Peyer's patch (tissue), 4 donors: ENCODE measurements around the gene NR6A1. TPM values are rescaled to one million over a fixed set of nuclear protein-coding genes. Genes with fewer than 3 reads are reported as not detected.

Experiments
- DNase-seq, 3 donors: peaks; one replicate each; pipeline ENCODE4 v3.0.0-alpha.2; 2017 to 2019
- H3K27ac ChIP-seq, 4 donors: fragments of 200-600 bp; sonication (generic); one replicate each; pipeline ENCODE4 v1.5.1; 2016 to 2019
- H3K27me3 ChIP-seq, 2 donors: fragments of 200-600 bp; sonication (generic); one replicate each; pipeline ENCODE4 v1.5.1; 2019
- H3K36me3 ChIP-seq, 3 donors: fragments of 200-600 bp; sonication (generic); one replicate each; pipeline ENCODE4 v1.5.1; 2016 to 2019
- H3K4me1 ChIP-seq, 4 donors: fragments of 200-600 bp; sonication (generic); one replicate each; pipeline ENCODE4 v1.5.1; 2016 to 2019
- H3K4me3 ChIP-seq, 4 donors: fragments of 200-600 bp; sonication (generic); 1 replicate in 3 of 4; 2 replicates in 1 of 4; pipeline ENCODE4 v1.5.1; 2016 to 2019; ENCODE audit warnings: mild to moderate bottlenecking in 1 of 4
- H3K9me3 ChIP-seq, 4 donors: fragments of 200-600 bp; sonication (generic); one replicate each; pipeline ENCODE4 v1.5.1; 2016 to 2019; ENCODE audit warnings: mild to moderate bottlenecking in 1 of 4
- CTCF ChIP-seq, 6 experiments: fragments of 450-650 bp in 4 of 6; fragments of 200-600 bp in 2 of 6; sonication (generic) in 1 of 6; IDR thresholded peaks; one replicate each; pipeline ENCODE4 v1.5.1; 2017 to 2019; ENCODE audit warnings: antibody characterized with exemption in 6 of 6, mild to moderate bottlenecking in 3 of 6, moderate library complexity in 1 of 6
- POLR2A ChIP-seq, 2 donors: fragments of 450-650 bp; IDR thresholded peaks; one replicate each; pipeline ENCODE4 v1.5.1; 2017; ENCODE audit warnings: antibody characterized with exemption in 2 of 2, mild to moderate bottlenecking in 2 of 2, moderate library complexity in 2 of 2
- total RNA-seq, 4 donors: library from RNA; depleted of rRNA; stranded (reverse); fragments of >200 nt; gene quantifications; one replicate each; pipeline ENCODE4 v1.1.0, GENCODE V29; 2016

Gene NR6A1
- total RNA-seq, 4 donors from 2014 or later, result 10.7 to 43.0 (median 28.1) TPM

GRCh38 chr9:124761710-124762109 lies 9.4 kb downstream of the NR6A1 start:
- Histone ChIP-seq H3K36me3 (no peaks in the 10 kb centered on the region), H3K27ac (no peak overlapping the region), H3K9me3 (no peaks in the 10 kb centered on the region), H3K4me1 (no peaks in the 10 kb centered on the region), H3K27me3 (no peaks in the 10 kb centered on the region), H3K4me3 (no peak overlapping the region)
- TF ChIP-seq CTCF (IDR thresholded peaks at IDR 0.05) (no peak), POLR2A (IDR thresholded peaks at IDR 0.05) (no peak)
- DNase-seq, result no peak

- TF ChIP-seq POLR2A (IDR thresholded peaks at IDR 0.05) (no peak), CTCF (IDR thresholded peaks at IDR 0.05) (no peak)
Observed at GRCh38 chr9:124761196-124761595, 9.9 kb downstream of the NR6A1 start.

GRCh38 chr9:124760719-124761118 lies 10.4 kb downstream of the NR6A1 start:
- Histone ChIP-seq H3K27me3 (no peaks in the 10 kb centered on the region), H3K4me1 (no peaks in the 10 kb centered on the region), H3K27ac (no peak overlapping the region), H3K9me3 (no peaks in the 10 kb centered on the region), H3K36me3 (no peaks in the 10 kb centered on the region), H3K4me3 (no peak overlapping the region)
- no peak for DNase-seq
- TF ChIP-seq CTCF (IDR thresholded peaks at IDR 0.05) (no peak), POLR2A (IDR thresholded peaks at IDR 0.05) (no peak)

More at GRCh38 chr9:124761196-124761595, 9.9 kb downstream of the NR6A1 start:
- H3K9me3 ChIP-seq, result no peaks in the 10 kb centered on the region
- H3K36me3 ChIP-seq, result no peaks in the 10 kb centered on the region
- no peak overlapping the region for H3K4me3 ChIP-seq
- no peak for DNase-seq
- no peak overlapping the region for H3K27ac ChIP-seq
- no peaks in the 10 kb centered on the region for H3K4me1 ChIP-seq
- no peaks in the 10 kb centered on the region for H3K27me3 ChIP-seq

GRCh38 chr9:124759327-124759726 lies 11.8 kb downstream of the NR6A1 start:
- H3K9me3 ChIP-seq, result no peaks in the 10 kb centered on the region
- no peak overlapping the region for H3K27ac ChIP-seq
- H3K36me3 ChIP-seq, result no peaks in the 10 kb centered on the region
- H3K4me1 ChIP-seq, result no peaks in the 10 kb centered on the region
- no peak overlapping the region for H3K4me3 ChIP-seq
- TF ChIP-seq POLR2A (IDR thresholded peaks at IDR 0.05), result no peak
- no peak for TF ChIP-seq CTCF (IDR thresholded peaks at IDR 0.05)
- no peaks in the 10 kb centered on the region for H3K27me3 ChIP-seq
- DNase-seq, result no peak

- DNase-seq, result no peak
- H3K27ac ChIP-seq, result no peak overlapping the region
- H3K4me3 ChIP-seq, result no peak overlapping the region
- no peaks in the 10 kb centered on the region for H3K4me1 ChIP-seq
- no peak for TF ChIP-seq CTCF (IDR thresholded peaks at IDR 0.05)
- H3K27me3 ChIP-seq, result no peaks in the 10 kb centered on the region
- H3K36me3 ChIP-seq, result no peaks in the 10 kb centered on the region
- no peaks in the 10 kb centered on the region for H3K9me3 ChIP-seq
Observed at GRCh38 chr9:124758691-124759090, 12.4 kb downstream of the NR6A1 start.

GRCh38 chr9:124758061-124758460 lies 13.1 kb downstream of the NR6A1 start:
- no peaks in the 10 kb centered on the region for H3K36me3 ChIP-seq
- no peaks in the 10 kb centered on the region for H3K27me3 ChIP-seq
- no peaks in the 10 kb centered on the region for H3K9me3 ChIP-seq
- no peak overlapping the region for H3K4me3 ChIP-seq
- no peak for DNase-seq
- no peak for TF ChIP-seq POLR2A (IDR thresholded peaks at IDR 0.05)
- TF ChIP-seq CTCF (IDR thresholded peaks at IDR 0.05), result no peak
- no peak overlapping the region for H3K27ac ChIP-seq
- no peaks in the 10 kb centered on the region for H3K4me1 ChIP-seq
